Liver (tissue), 9 donors: ENCODE data around the gene XPNPEP3. TPM values are rescaled to one million over a fixed set of nuclear protein-coding genes. Genes with fewer than 3 reads are reported as not detected.

ENCODE experiments used
- DNase-seq: peaks from one replicate; pipeline ENCODE4 v3.0.0-alpha.2; 2017; ENCODE audit warnings: low spot score
- H3K27ac ChIP-seq, 2 donors: one replicate each; pipeline ENCODE4 v1.7.0; 2013; ENCODE audit warnings: inconsistent platforms in 2 of 2, low read length in 2 of 2, control low read depth in 1 of 2, low read depth in 1 of 2, mild to moderate bottlenecking in 1 of 2
- H3K27me3 ChIP-seq, 4 donors: one replicate each; pipeline versions ENCODE4 v1.6.1 to v1.7.0; 2013; ENCODE audit warnings: low read length in 3 of 4, inconsistent platforms in 1 of 4, mild to moderate bottlenecking in 1 of 4, moderate library complexity in 1 of 4; ENCODE audit not compliant: control insufficient read depth in 4 of 4, insufficient read depth in 4 of 4
- H3K36me3 ChIP-seq, 4 donors: one replicate each; pipeline versions ENCODE4 v1.6.1 to v1.7.0; 2013; ENCODE audit warnings: low read length in 3 of 4, mild to moderate bottlenecking in 3 of 4, low read depth in 1 of 4, moderate library complexity in 1 of 4; ENCODE audit not compliant: control insufficient read depth in 4 of 4, insufficient read depth in 3 of 4
- H3K4me1 ChIP-seq, 4 donors: one replicate each; pipeline versions ENCODE4 v1.6.1 to v1.7.0; 2013; ENCODE audit warnings: low read length in 3 of 4, mild to moderate bottlenecking in 3 of 4, moderate library complexity in 1 of 4; ENCODE audit not compliant: control insufficient read depth in 4 of 4, insufficient read depth in 4 of 4
- H3K4me3 ChIP-seq, 3 donors: one replicate each; pipeline versions ENCODE4 v1.6.1 to v1.7.0; 2013; ENCODE audit warnings: low read length in 3 of 3, control low read depth in 1 of 3, low read depth in 1 of 3, mild to moderate bottlenecking in 1 of 3
- H3K9ac ChIP-seq, 2 donors: one replicate each; pipeline ENCODE4 v1.7.0; 2013; ENCODE audit warnings: low read length in 2 of 2, mild to moderate bottlenecking in 2 of 2, moderate library complexity in 2 of 2, control low read depth in 1 of 2, low read depth in 1 of 2
- H3K9me3 ChIP-seq, 4 donors: one replicate each; pipeline versions ENCODE4 v1.6.1 to v1.7.0; 2013; ENCODE audit warnings: low read length in 3 of 4; ENCODE audit not compliant: control insufficient read depth in 4 of 4
- EGR1 ChIP-seq, 2 donors: IDR thresholded peaks; 2 replicates each; pipeline ENCODE4 v1.6.1; 2016 to 2018; ENCODE audit warnings: antibody characterized with exemption in 2 of 2, low read depth in 2 of 2
- FOXA1 ChIP-seq: IDR thresholded peaks from 2 replicates; pipeline ENCODE4 v1.6.1; 2016; ENCODE audit warnings: antibody characterized with exemption
- FOXA2 ChIP-seq: IDR thresholded peaks from 2 replicates; pipeline ENCODE4 v1.6.1; 2016; ENCODE audit warnings: antibody characterized with exemption
- GABPA ChIP-seq, 2 donors: IDR thresholded peaks in 1 of 2; conservative IDR thresholded peaks in 1 of 2; 2 replicates each; pipeline ENCODE4 v1.6.1; 2016; ENCODE audit warnings: antibody characterized with exemption in 2 of 2, mild to moderate bottlenecking in 1 of 2, moderate library complexity in 1 of 2
- HNF4A ChIP-seq, 2 donors: conservative IDR thresholded peaks; 2 replicates each; pipeline ENCODE4 v1.6.1; 2016; ENCODE audit warnings: antibody characterized with exemption in 2 of 2, mild to moderate bottlenecking in 2 of 2
- HNF4G ChIP-seq: IDR thresholded peaks from 2 replicates; pipeline ENCODE4 v1.6.1; 2016; ENCODE audit warnings: antibody characterized with exemption
- JUND ChIP-seq, 2 donors: IDR thresholded peaks; 2 replicates each; pipeline ENCODE4 v1.6.1; 2016; ENCODE audit warnings: antibody characterized with exemption in 2 of 2
- NR2F2 ChIP-seq: IDR thresholded peaks from 2 replicates; pipeline ENCODE4 v1.6.1; 2016; ENCODE audit warnings: antibody characterized with exemption
- RAD21 ChIP-seq, 2 donors: IDR thresholded peaks; 2 replicates each; pipeline ENCODE4 v1.6.1; 2016; ENCODE audit warnings: antibody characterized with exemption in 2 of 2, mild to moderate bottlenecking in 2 of 2
- RXRA ChIP-seq, 2 donors: IDR thresholded peaks; 2 replicates each; pipeline ENCODE4 v1.6.1; 2017 to 2018; ENCODE audit warnings: antibody characterized with exemption in 2 of 2, mild to moderate bottlenecking in 1 of 2
- SP1 ChIP-seq: IDR thresholded peaks from 2 replicates; pipeline ENCODE4 v1.6.1; 2018; ENCODE audit warnings: antibody characterized with exemption, mild to moderate bottlenecking
- TAF1 ChIP-seq: conservative IDR thresholded peaks from 2 replicates; pipeline ENCODE4 v1.6.1; 2016; ENCODE audit warnings: antibody characterized with exemption, mild to moderate bottlenecking
- YY1 ChIP-seq: IDR thresholded peaks from 2 replicates; pipeline ENCODE4 v1.6.1; 2016; ENCODE audit warnings: antibody characterized with exemption, mild to moderate bottlenecking
- WGBS: extraction: QIAGEN DNeasy Blood & Tissue Kit; methylation state at CpG from one replicate; pipeline ENCODE4 v1.1.7; 2013; 5-methylcytosine and 5-hydroxymethylcytosine counted together
- polyA plus RNA-seq, 2 donors: library from polyadenylated mRNA; stranded (reverse) in 1 of 2; unstranded in 1 of 2; fragments of 200-250 nt in 1 of 2; fragments of >200 nt in 1 of 2; fragmentation: Nextera tagmentation in 1 of 2; extraction: Ambion mirVana in 1 of 2; gene quantifications; one replicate each; pipeline versions ENCODE4 v1.2.1 to v1.2.3, GENCODE V29; 2013 to 2015
- total RNA-seq, 2 donors: library from RNA; depleted of rRNA; stranded (reverse); fragments of >200 nt; gene quantifications; one replicate each; pipeline ENCODE4 v1.2.3, GENCODE V29; 2014
- TF ChIP-seq, protein P1 (sequence below): IDR thresholded peaks from 2 replicates; pipeline ENCODE4 v1.6.1; 2016; ENCODE audit warnings: antibody characterized with exemption, mild to moderate bottlenecking
- TF ChIP-seq, protein P2 (sequence below): IDR thresholded peaks from 2 replicates; pipeline ENCODE4 v1.6.1; 2016; ENCODE audit warnings: antibody characterized with exemption
- TF ChIP-seq, protein P3 (sequence below): IDR thresholded peaks from 2 replicates; pipeline ENCODE4 v1.6.1; 2016; ENCODE audit warnings: antibody characterized with exemption
- TF ChIP-seq, protein P4 (sequence below): fragments of 150-350 bp; IDR thresholded peaks from 2 replicates; pipeline ENCODE4 v1.5.1; 2017; ENCODE audit warnings: improper control_type of control experiment, low read depth, low read length; ENCODE audit not compliant: missing input control
- donor health status: healthy.
- donor health status: healthy.
- donor health status: healthy.
- donor health status: healthy.
- donor health status: healthy.

XPNPEP3 gene
- total and polyA plus RNA-seq, 4 donors = 5.5 to 16.4 (median 8.6) TPM

DNA sequence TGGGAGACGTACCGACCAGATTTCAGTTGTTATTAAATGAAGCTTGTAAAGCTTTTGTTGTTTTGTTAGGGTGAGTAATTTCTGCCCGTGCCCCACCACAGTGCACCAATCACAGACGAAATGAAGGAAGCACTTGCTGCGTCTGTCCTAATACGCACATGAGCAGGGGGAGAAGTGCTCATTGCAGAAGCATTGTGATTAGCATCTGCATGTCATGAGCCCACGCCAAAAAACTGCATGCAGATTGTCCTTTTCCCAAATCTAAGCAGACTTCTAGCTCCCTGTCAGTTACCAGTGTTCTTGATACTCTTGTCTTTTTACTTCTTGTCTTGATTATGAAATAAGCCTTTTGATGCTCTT lies 109.8 kb downstream of the XPNPEP3 start:
- Histone ChIP-seq H3K27me3 (no peaks in the 10 kb centered on the region), H3K4me1 (no peaks in the 10 kb centered on the region), H3K4me3 (no peak overlapping the region), H3K9ac (no peak overlapping the region), H3K9me3 (no peaks in the 10 kb centered on the region), H3K36me3 (peaks cover 4 to 41% (median 28%) of the 10 kb centered on the region in 4 donors), H3K27ac (no peak overlapping the region)
- no peak for TF ChIP-seq EGR1 (IDR thresholded peaks at IDR 0.05; ENCODE audit: low read depth in 2 of 2)
- TF ChIP-seq, protein P1, sequence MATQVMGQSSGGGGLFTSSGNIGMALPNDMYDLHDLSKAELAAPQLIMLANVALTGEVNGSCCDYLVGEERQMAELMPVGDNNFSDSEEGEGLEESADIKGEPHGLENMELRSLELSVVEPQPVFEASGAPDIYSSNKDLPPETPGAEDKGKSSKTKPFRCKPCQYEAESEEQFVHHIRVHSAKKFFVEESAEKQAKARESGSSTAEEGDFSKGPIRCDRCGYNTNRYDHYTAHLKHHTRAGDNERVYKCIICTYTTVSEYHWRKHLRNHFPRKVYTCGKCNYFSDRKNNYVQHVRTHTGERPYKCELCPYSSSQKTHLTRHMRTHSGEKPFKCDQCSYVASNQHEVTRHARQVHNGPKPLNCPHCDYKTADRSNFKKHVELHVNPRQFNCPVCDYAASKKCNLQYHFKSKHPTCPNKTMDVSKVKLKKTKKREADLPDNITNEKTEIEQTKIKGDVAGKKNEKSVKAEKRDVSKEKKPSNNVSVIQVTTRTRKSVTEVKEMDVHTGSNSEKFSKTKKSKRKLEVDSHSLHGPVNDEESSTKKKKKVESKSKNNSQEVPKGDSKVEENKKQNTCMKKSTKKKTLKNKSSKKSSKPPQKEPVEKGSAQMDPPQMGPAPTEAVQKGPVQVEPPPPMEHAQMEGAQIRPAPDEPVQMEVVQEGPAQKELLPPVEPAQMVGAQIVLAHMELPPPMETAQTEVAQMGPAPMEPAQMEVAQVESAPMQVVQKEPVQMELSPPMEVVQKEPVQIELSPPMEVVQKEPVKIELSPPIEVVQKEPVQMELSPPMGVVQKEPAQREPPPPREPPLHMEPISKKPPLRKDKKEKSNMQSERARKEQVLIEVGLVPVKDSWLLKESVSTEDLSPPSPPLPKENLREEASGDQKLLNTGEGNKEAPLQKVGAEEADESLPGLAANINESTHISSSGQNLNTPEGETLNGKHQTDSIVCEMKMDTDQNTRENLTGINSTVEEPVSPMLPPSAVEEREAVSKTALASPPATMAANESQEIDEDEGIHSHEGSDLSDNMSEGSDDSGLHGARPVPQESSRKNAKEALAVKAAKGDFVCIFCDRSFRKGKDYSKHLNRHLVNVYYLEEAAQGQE = no peak
- no peak for TF ChIP-seq GABPA (IDR thresholded peaks at IDR 0.05 in 1 of 2, conservative IDR thresholded peaks at IDR 0.05 in 1 of 2)
- TF ChIP-seq, protein P2, sequence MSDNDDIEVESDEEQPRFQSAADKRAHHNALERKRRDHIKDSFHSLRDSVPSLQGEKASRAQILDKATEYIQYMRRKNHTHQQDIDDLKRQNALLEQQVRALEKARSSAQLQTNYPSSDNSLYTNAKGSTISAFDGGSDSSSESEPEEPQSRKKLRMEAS = no peak
- no peak for TF ChIP-seq FOXA2
- no peak for TF ChIP-seq RXRA (IDR thresholded peaks at IDR 0.05)
- no peak for TF ChIP-seq JUND (IDR thresholded peaks at IDR 0.05)
- no peak for TF ChIP-seq FOXA1
- TF ChIP-seq NR2F2 = no peak
- no peak for DNase-seq
- WGBS = 91% methylated on average over 7 of the region's 7 CpGs

DNA sequence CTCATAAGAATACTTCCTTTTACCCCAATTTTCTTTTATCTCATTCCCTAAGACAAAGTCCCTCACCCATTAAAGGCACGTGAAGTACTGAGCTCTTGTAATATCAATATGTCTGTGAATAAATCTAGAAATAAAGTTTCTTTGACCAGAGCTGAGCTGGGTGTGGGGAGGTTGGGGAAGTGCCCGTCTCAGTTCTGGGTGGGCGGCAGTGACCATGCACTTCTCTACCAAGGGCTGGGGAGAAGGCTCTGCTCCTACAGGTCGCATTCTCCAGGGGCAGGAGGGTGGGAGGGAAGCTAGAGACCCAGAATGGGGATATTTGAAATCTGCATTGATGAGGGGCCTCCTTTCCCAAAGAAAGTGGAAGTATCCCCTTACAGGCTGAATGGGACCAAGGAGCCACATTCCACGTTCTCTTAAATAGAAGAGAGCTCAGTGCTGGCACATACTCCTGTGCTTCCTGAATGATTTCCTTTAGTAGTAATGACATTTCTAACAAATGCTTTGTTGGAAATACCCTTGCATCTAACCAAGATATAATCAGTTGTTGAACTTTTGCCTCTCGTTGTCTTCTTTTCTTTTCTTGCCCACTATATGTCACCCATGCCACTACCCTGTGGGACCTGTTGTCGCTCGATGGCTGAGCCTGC lies 110.3 kb downstream of the XPNPEP3 start:
- no peak overlapping the region for H3K27ac ChIP-seq
- DNase-seq = no peak
- H3K36me3 ChIP-seq = peaks cover 4 to 45% (median 28%) of the 10 kb centered on the region in 4 donors
- no peak overlapping the region for H3K4me3 ChIP-seq
- no peaks in the 10 kb centered on the region for H3K9me3 ChIP-seq
- H3K9ac ChIP-seq = no peak overlapping the region
- no peaks in the 10 kb centered on the region for H3K4me1 ChIP-seq
- H3K27me3 ChIP-seq = no peaks in the 10 kb centered on the region
- WGBS = 89% methylated on average over 8 of the region's 8 CpGs
- TF ChIP-seq, protein P2 = no peak
- TF ChIP-seq, protein P1 = no peak
- no peak for TF ChIP-seq RAD21 (IDR thresholded peaks at IDR 0.05)
- no peak for TF ChIP-seq FOXA2
- TF ChIP-seq GABPA (IDR thresholded peaks at IDR 0.05 in 1 of 2, conservative IDR thresholded peaks at IDR 0.05 in 1 of 2) = no peak
- TF ChIP-seq, protein P3, sequence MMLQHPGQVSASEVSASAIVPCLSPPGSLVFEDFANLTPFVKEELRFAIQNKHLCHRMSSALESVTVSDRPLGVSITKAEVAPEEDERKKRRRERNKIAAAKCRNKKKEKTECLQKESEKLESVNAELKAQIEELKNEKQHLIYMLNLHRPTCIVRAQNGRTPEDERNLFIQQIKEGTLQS = no peak
- TF ChIP-seq NR2F2 = no peak
- TF ChIP-seq SP1 = no peak
- TF ChIP-seq YY1 = no peak
- TF ChIP-seq, protein P4, sequence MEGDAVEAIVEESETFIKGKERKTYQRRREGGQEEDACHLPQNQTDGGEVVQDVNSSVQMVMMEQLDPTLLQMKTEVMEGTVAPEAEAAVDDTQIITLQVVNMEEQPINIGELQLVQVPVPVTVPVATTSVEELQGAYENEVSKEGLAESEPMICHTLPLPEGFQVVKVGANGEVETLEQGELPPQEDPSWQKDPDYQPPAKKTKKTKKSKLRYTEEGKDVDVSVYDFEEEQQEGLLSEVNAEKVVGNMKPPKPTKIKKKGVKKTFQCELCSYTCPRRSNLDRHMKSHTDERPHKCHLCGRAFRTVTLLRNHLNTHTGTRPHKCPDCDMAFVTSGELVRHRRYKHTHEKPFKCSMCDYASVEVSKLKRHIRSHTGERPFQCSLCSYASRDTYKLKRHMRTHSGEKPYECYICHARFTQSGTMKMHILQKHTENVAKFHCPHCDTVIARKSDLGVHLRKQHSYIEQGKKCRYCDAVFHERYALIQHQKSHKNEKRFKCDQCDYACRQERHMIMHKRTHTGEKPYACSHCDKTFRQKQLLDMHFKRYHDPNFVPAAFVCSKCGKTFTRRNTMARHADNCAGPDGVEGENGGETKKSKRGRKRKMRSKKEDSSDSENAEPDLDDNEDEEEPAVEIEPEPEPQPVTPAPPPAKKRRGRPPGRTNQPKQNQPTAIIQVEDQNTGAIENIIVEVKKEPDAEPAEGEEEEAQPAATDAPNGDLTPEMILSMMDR = no peak
- no peak for TF ChIP-seq RXRA (IDR thresholded peaks at IDR 0.05)
- no peak for TF ChIP-seq FOXA1
- TF ChIP-seq EGR1 (IDR thresholded peaks at IDR 0.05; ENCODE audit: low read depth in 2 of 2) = no peak
- TF ChIP-seq HNF4G = no peak
- no peak for TF ChIP-seq TAF1
- no peak for TF ChIP-seq JUND (IDR thresholded peaks at IDR 0.05)
- no peak for TF ChIP-seq HNF4A (conservative IDR thresholded peaks at IDR 0.05)
